ENCODE data around the gene TOR4A. TPM values are rescaled to one million over a fixed set of nuclear protein-coding genes. Genes with fewer than 3 reads are reported as not detected.

Gene TOR4A
- total RNA-seq, 2 donors from 2014 or later = 59.3 to 60.8 TPM

GRCh38 chr9:137298401-137299202, 21.1 kb downstream of the TOR4A start:
- DNase-seq (peak; percentile 70 to 79), ATAC-seq (peak; percentile 4)
- intact Hi-C loops (cut with DNase I, micrococcal nuclease) = loop anchor here in 1 of 2 donors (10.0 kb wide), 1 partner anchor 106 kb away; no protein-coding TSS in a partner anchor

- intact Hi-C loops (cut with DNase I, micrococcal nuclease) = loop anchor here in 1 of 2 donors (10.0 kb wide), 1 partner anchor 106 kb away; no protein-coding TSS in a partner anchor
- ATAC-seq (no peak), DNase-seq (peak in 1 of 2 donors; percentile 38)
Observed at GRCh38 chr9:137299203-137299565, 21.7 kb downstream of the TOR4A start.

DNA sequence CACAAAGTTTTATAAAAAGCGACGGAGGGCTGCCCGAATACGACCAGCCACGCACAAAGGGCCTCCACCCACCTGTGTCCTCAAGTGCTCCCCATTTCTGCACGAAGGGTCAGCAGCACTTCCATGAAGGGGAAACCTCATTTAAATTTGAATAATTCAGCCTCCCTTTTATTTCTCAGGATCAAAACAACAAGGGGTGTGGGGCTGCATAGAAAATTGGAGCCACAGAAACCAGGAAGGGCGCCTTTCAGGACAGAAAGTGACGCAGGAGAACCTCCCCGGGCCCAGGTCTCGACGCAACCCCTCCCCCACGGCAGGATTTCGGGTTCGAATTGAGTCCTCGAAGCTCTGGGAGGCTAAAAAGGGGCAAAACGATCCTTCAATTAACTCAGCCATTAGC, 22.4 kb downstream of the TOR4A start:
- intact Hi-C loops (cut with DNase I, micrococcal nuclease) = loop anchor here in 1 of 2 donors (10.0 kb wide), 1 partner anchor 105 kb away; no protein-coding TSS in a partner anchor
- no peak for ATAC-seq
- peak in 1 of 2 donors; percentile 50 for DNase-seq

GRCh38 chr9:137300567-137301080, 23.1 kb downstream of the TOR4A start:
- ATAC-seq (no peak), DNase-seq (peak in 1 of 2 donors; percentile 29)
- intact Hi-C loops (cut with DNase I, micrococcal nuclease) = no loop called here

DNA sequence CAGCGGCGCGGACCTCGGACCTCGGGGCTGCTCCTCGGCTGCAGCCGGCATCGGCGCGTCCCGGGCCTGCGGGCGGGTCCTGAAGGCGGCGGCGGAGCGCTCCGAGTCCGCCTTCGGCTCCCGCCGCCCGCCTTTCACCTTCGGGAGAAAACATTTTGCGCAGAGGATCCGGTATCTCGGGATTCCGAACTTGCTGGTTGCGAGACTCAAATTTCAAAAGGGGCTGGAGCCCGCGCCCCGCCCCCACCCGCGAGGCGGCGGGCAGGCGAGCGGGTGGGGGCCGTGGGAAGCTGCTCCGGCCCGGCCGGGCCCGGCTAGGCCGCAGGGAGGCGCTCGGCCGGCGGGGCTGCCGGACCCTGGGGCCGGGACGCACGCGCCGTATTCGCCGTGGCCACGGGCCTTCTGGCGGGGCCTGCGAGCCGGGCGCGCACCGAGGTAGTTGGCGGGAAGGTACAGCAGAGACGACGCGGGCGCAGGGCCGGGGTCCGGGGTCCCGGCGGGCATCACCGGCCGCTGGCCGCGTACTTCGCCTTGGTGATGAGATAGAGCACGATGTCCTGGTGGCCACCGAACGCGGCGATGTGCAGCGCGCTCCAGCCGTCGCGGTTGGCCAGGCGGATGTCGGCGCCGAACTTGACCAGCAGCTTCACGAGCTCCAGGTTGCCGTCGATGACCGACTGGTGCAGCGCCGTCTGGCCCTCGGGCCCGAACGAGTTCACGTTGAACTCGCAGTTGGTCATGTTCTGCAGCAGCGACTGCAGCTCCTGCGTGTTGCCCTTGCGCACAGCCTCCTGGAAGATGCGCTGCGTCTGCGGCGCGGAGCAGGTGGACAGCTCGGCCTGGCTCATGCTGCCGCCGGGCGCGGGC, 23.8 kb downstream of the TOR4A start:
- intact Hi-C loops (cut with DNase I, micrococcal nuclease) = no loop called here
- DNase-seq = peak in 1 of 2 donors; percentile 47
- ATAC-seq = no peak

DNA sequence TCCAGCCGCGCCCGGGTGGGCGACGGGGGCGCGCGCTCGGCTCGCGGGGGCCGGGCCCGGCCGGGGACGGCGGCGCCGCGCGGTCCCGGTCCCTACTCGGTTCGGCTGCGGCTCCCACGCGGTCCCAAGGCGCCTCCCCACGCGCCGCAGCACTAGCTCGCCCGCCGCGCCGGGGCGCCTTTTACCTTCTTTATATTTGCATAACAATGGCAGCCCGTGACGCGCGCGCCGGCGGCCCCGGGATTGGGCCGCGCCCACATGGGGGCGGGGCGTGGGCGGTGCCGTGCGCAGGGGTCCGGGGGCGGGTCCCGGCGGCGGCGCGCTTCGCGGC, 24.6 kb downstream of the TOR4A start, which contains the start of gene NRARP:
NRARP (minus strand) TSS at position 154 of the 331 bp plus-strand sequence. CDS start 343 bp downstream, outside the sequence.
- DNase-seq = peak; percentile 92 to 97
- ATAC-seq = peak; percentile 29
- intact Hi-C loops (cut with DNase I, micrococcal nuclease) = no loop called here

DNA sequence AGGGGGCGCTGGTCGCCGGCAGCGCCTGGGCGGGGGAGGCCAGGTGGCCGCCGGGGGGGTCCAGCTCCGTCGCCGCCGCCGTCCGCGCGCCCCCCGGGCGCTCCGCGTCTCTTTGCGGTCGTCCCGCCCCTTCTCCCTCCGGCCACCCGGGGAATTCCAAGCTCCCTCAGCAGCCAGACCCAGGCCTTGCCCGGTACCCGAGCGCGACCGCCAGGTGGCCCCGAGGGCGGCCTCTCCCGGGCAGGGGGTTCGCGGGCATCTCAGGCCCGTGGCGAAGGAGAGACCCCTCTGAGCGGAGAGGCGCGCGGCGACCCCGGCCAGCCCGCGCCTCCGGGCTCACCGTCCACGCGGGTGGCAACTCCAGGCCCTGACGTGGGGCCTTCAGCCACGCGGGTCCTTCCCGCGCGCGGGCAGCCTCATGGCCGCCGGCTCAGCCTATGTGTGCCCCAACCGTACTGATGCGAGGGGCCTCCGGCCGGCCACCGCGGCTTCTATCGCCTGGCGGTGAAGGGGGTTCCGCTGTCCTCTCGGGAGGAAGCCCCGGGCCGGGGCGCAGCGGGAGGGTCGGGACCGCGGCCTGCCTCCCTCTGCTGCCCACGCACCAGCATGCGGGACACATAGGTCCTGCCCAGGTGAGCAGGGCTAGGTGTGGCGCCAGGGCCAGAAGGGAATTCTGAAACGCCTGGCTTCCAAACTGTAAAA, 25.1 kb downstream of the TOR4A start:
- intact Hi-C loops (cut with DNase I, micrococcal nuclease) = no loop called here
- ATAC-seq (peak; percentile 40), DNase-seq (no peak)

DNA sequence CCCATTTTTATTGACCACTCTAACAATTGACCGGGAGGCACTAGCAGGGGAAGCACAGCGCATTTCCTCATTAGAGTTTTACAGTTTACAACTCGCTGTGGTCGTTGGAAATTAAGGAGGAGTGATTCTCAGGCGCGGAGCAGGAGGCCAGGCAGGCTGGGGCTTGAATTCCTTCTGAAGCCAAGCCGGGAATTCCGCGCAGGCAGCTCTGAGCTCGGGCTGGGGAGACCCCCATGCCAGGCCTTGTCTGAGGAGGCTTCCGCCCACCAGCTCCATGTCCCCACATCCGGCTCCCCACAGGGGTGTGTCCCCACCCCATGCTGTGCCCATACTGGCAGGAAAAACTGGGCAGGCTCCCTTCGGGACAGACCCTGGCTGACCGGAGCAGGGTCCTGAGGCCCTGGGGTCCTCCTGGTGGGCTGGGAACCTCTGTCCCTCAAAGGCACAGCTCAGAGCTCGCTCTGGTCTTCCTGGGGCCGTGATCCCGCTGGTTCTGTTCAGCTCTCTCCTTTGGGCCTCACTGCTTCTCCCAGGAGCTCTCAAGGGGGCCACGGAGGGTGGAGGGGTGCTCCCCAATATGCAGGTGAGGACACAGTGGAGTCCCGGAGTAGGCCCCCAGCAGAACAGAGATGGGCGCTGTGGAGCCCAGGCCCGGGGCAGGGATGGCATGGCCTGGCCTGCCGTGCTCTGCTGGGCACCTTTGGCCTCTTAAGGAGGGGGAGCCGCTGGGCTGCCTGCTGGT, 25.8 kb downstream of the TOR4A start:
- ATAC-seq (peak; percentile 13), DNase-seq (peak; percentile 73 to 75)
- intact Hi-C loops (cut with DNase I, micrococcal nuclease) = no loop called here

DNA sequence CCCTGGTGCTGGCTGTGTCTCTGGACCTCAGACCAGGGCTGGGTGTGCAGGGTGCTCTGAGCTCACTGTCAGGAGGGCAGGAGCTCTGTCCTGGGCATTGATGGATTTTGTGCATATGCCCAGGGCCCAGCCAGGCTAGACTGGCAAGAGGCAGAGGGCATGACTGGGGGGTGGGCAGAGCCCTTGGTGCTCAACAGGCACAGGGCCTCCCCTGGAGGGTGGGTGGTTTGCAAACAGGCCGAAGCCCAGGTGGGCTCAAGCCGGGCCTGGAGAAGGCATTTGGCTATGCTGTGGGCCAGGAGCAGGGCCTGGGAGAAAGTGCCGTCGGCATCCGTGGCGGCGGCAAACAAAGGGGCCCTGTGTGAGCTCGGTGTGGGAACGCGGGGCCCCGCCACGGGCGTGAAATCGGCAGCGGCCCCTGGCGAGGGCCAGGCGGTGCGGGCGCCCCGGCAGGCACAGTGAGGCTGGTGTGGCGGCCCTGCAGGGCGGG, 26.4 kb downstream of the TOR4A start:
- ATAC-seq (no peak), DNase-seq (peak; percentile 46 to 51)
- intact Hi-C loops (cut with DNase I, micrococcal nuclease) = no loop called here

GRCh38 chr9:137304383-137305059, 27.0 kb downstream of the TOR4A start:
- peak in 1 of 2 donors; percentile 38 for DNase-seq
- intact Hi-C loops (cut with DNase I, micrococcal nuclease) = no loop called here
- ATAC-seq = no peak

DNA sequence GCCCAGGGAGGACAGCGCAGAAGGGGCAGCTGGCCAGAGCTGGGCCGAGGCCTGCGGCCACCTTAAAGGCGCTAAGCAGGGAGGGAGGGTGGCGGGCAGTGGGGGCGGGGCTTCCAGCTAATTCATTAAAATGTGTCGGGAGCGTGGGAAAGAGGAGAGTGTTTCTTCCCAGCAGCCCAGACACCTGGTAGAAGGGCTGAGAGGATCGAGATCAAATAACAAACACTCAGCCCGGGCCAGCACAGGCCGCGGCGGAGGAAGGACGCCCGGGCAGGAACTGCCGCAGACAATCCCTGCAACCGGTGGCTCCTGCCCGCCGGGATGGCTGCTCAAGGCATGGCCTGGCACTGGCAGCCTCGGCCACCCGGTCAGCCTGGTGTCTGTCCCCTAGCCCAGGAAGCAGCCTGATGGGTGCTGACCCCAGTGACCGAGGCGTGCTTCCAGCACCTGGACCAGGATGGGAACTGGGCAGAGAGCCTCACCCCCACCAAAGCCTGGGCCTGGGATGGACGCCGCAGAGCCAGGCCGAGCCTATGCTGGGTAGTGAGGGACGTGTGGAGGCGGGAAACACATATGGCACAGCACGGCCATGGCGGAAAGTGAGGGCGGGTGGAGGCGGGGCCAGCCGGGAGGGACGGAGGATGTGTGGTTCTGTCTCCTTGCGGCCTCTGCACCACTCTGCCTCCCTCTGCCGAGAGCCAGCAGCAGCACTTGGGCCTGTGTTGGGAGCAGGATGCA, 27.7 kb downstream of the TOR4A start:
- ATAC-seq (peak; percentile 49), DNase-seq (peak; percentile 79 to 89)
- intact Hi-C loops (cut with DNase I, micrococcal nuclease) = no loop called here

DNA sequence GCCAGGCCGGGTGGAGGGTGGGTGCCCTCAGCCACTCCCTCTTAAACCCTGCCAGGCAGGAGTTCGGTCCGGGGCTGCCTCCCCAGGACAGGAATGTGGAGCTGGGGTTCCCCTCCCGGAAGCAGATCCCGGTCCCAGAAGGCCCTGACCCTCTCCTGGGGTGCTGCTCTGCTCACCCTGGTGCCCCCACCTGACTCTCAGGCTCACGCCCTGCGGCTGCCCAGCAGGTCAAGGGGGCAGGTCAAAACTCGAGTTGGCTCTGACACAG, 28.2 kb downstream of the TOR4A start:
- DNase-seq (peak in 1 of 2 donors; percentile 87), ATAC-seq (no peak)
- intact Hi-C loops (cut with DNase I, micrococcal nuclease) = no loop called here

GRCh38 chr9:137306066-137306849, 28.7 kb downstream of the TOR4A start:
- no peak for DNase-seq
- no peak for ATAC-seq
- intact Hi-C loops (cut with DNase I, micrococcal nuclease) = no loop called here

GRCh38 chr9:137306850-137307254, 29.3 kb downstream of the TOR4A start:
- DNase-seq (peak in 1 of 2 donors; percentile 30), ATAC-seq (no peak)
- intact Hi-C loops (cut with DNase I, micrococcal nuclease) = no loop called here

- DNase-seq (peak; percentile 77 to 87), ATAC-seq (peak; percentile 8)
- intact Hi-C loops (cut with DNase I, micrococcal nuclease) = no loop called here
Observed at GRCh38 chr9:137307255-137308056, 29.9 kb downstream of the TOR4A start.

All from left colon (tissue), 2 donors.